GM18511 (cell line): ENCODE measurements around the gene WIZ.
A peak's percentile ranks its signal among the peaks of the same experiment; 100 is the strongest.

Experiments
- ATAC-seq: cut with Tn5 transposase; IDR thresholded peaks from one replicate; pipeline ENCODE4 v1.9.1; 2021; ENCODE audit warnings: mild to moderate bottlenecking, moderate library complexity; ENCODE audit not compliant: unreplicated experiment

The WIZ gene

GRCh38 chr19:15467734-15468214 lies 18.0 kb upstream of the WIZ start:
- ATAC-seq: no peak

- ATAC-seq: peak; percentile 60
Observed at GRCh38 chr19:15466851-15467733, 17.3 kb upstream of the WIZ start.

GRCh38 chr19:15464394-15465385 lies 14.9 kb upstream of the WIZ start, which contains the start of gene RASAL3:
RASAL3 (minus strand) TSS chr19:15464544; CDS start chr19:15464358, 186 bp downstream.
- ATAC-seq: peak; percentile 71

- ATAC-seq: peak; percentile 46
Observed at GRCh38 chr19:15463861-15464371, 14.2 kb upstream of the WIZ start.

- no peak for ATAC-seq
Observed at GRCh38 chr19:15461694-15462093, 11.9 kb upstream of the WIZ start.

GRCh38 chr19:15457701-15458484 lies 8.1 kb upstream of the WIZ start:
- no peak for ATAC-seq

GRCh38 chr19:15456871-15457700 lies 7.3 kb upstream of the WIZ start:
- ATAC-seq: no peak

GRCh38 chr19:15456441-15456840 lies 6.7 kb upstream of the WIZ start:
- no peak for ATAC-seq

GRCh38 chr19:15455996-15456395 lies 6.2 kb upstream of the WIZ start:
- ATAC-seq: no peak

- no peak for ATAC-seq
Observed at GRCh38 chr19:15453906-15454860, 4.4 kb upstream of the WIZ start.

GRCh38 chr19:15453091-15453578 lies 3.4 kb upstream of the WIZ start:
- ATAC-seq: no peak

GRCh38 chr19:15452111-15453047 lies 2.6 kb upstream of the WIZ start:
- ATAC-seq: no peak

GRCh38 chr19:15450528-15450890 lies 753 bp upstream of the WIZ start:
- no peak for ATAC-seq

- no peak for ATAC-seq
Observed at GRCh38 chr19:15448778-15449619, 757 bp downstream of the WIZ start.

- ATAC-seq: no peak
Observed at GRCh38 chr19:15448044-15448777, 1.5 kb downstream of the WIZ start.

GRCh38 chr19:15447057-15447456 lies 2.7 kb downstream of the WIZ start:
- no peak for ATAC-seq
